Measurements from ENCODE around the gene AUH.

The AUH gene

GRCh38 chr9:91274949-91275492 lies 86.7 kb downstream of the AUH start:
- TF ChIP-seq CTCF (IDR thresholded peaks at IDR 0.05) = no peak
- H3K4me3 ChIP-seq (ENCODE audit: low read depth in 1 of 2, low read length in 1 of 2) = no peak overlapping the region
- no peak overlapping the region for H3K27ac ChIP-seq
- H3K27me3 ChIP-seq = no peaks in the 10 kb centered on the region
- H3K36me3 ChIP-seq = no peaks in the 10 kb centered on the region
- H3K4me1 ChIP-seq (ENCODE audit: control insufficient read depth in 1 of 2, insufficient read depth in 1 of 2, low read depth in 1 of 2, low read length in 1 of 2) = no peaks in the 10 kb centered on the region
- no peaks in the 10 kb centered on the region for H3K9me3 ChIP-seq

GRCh38 chr9:91273853-91274552 lies 87.7 kb downstream of the AUH start:
- TF ChIP-seq CTCF (IDR thresholded peaks at IDR 0.05) = no peak
- H3K4me1 ChIP-seq (ENCODE audit: control insufficient read depth in 1 of 2, insufficient read depth in 1 of 2, low read depth in 1 of 2, low read length in 1 of 2) = no peaks in the 10 kb centered on the region
- H3K4me3 ChIP-seq (ENCODE audit: low read depth in 1 of 2, low read length in 1 of 2) = no peak overlapping the region
- H3K36me3 ChIP-seq = no peaks in the 10 kb centered on the region
- no peaks in the 10 kb centered on the region for H3K27me3 ChIP-seq
- H3K9me3 ChIP-seq = no peaks in the 10 kb centered on the region
- H3K27ac ChIP-seq = no peak overlapping the region

- H3K4me3 ChIP-seq (ENCODE audit: low read depth in 1 of 2, low read length in 1 of 2) = no peak overlapping the region
- H3K4me1 ChIP-seq (ENCODE audit: control insufficient read depth in 1 of 2, insufficient read depth in 1 of 2, low read depth in 1 of 2, low read length in 1 of 2) = no peaks in the 10 kb centered on the region
- H3K9me3 ChIP-seq = no peaks in the 10 kb centered on the region
- no peak for TF ChIP-seq CTCF (IDR thresholded peaks at IDR 0.05)
- H3K36me3 ChIP-seq = no peaks in the 10 kb centered on the region
- no peak overlapping the region for H3K27ac ChIP-seq
- H3K27me3 ChIP-seq = no peaks in the 10 kb centered on the region
These were observed 90.6 kb downstream of the AUH start for GRCh38 chr9:91271156-91271555.

GRCh38 chr9:91269907-91270491 lies 91.7 kb downstream of the AUH start:
- H3K27ac ChIP-seq = no peak overlapping the region
- no peak overlapping the region for H3K4me3 ChIP-seq (ENCODE audit: low read depth in 1 of 2, low read length in 1 of 2)
- H3K27me3 ChIP-seq = no peaks in the 10 kb centered on the region
- H3K36me3 ChIP-seq = no peaks in the 10 kb centered on the region
- TF ChIP-seq CTCF (IDR thresholded peaks at IDR 0.05) = no peak
- no peaks in the 10 kb centered on the region for H3K9me3 ChIP-seq
- H3K4me1 ChIP-seq (ENCODE audit: control insufficient read depth in 1 of 2, insufficient read depth in 1 of 2, low read depth in 1 of 2, low read length in 1 of 2) = no peaks in the 10 kb centered on the region

GRCh38 chr9:91266448-91266847 lies 95.3 kb downstream of the AUH start:
- TF ChIP-seq CTCF (IDR thresholded peaks at IDR 0.05) = no peak
- H3K4me3 ChIP-seq (ENCODE audit: low read depth in 1 of 2, low read length in 1 of 2) = no peak overlapping the region

More at GRCh38 chr9:91266448-91266847, 95.3 kb downstream of the AUH start:
- no peaks in the 10 kb centered on the region for H3K27me3 ChIP-seq
- no peaks in the 10 kb centered on the region for H3K4me1 ChIP-seq (ENCODE audit: control insufficient read depth in 1 of 2, insufficient read depth in 1 of 2, low read depth in 1 of 2, low read length in 1 of 2)
- H3K9me3 ChIP-seq = no peaks in the 10 kb centered on the region
- H3K36me3 ChIP-seq = no peaks in the 10 kb centered on the region
- no peak overlapping the region for H3K27ac ChIP-seq
